Stimulated activated CD8-positive, alpha-beta memory T cell treated with anti-CD3 and anti-CD28 coated beads, Interleukin-4, amount 100 ng/mL, for 1 hour (primary cell): ENCODE data around the gene KIZ.

Experiments used
- DNase-seq, 2 donors: peaks; one replicate each; pipeline ENCODE4 v3.0.0-alpha.2; 2020; ENCODE audit warnings: low read depth in 2 of 2, low spot score in 1 of 2

KIZ gene

GRCh38 chr20:21105429-21106170 is 20.3 kb upstream of the KIZ start:
- DNase-seq, result no peak

DNA sequence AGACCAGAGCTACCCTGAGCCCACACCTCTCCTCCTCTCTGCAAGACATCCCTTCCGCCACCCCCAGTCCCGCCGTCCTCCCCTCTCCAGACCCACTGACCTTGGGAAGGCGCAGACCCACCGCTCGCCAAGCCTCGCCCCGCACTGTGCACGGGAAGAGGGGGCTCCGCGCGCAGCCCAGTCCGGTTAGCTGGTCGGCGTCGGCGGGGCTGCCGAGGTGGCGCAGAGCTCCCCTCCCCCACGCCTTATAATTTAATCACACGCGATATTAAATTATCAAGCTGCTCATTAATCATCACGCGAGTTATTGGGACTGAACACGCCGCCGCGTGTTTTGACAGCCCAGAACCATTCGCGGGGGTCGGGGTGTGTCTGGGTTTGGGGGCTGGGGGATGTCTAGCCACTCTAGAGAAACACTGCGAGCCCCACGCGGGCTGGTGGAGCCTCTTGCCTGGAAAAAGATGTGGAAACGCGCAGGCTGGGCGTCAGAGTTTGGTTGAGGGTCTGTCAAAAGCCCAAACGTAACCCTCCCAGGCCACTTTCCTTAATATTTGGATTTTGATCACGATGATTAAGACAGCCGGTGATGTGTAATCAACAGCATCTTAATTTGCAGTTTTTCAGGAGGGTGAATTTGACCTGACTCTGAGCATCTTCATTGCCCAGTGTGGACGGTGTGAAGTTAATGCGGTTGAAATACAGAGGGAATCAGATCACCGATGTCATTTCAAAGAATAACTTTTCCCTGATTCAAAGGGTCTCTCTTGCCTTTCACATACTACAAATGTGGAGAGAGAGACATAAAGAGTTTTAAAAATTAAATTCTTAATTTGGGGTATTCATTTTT is 19.5 kb upstream of the KIZ start, which contains the start of gene LINC00237:
LINC00237 (minus strand) TSS at position 188 of the 847 bp plus-strand sequence.
- DNase-seq, result no peak

DNA sequence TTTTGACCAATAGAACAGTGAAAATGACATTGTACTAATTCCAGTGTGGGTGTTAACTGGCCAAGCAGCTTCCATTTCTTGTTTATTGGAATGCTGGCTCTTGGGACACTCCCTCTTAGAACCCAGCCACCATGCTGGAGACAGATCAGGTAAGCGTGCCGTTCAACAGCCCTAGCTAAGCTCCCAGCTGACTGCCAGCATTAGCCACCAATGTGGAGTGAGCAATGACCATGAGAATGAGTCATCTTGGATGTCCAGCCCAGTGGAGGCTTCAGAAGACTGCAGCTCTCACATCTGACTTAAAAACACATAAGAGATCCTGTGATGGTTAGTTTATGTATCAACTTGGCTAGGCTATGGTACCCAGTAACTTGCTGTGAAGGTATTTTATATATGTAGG is 16.7 kb upstream of the KIZ start:
- DNase-seq, result no peak

DNA sequence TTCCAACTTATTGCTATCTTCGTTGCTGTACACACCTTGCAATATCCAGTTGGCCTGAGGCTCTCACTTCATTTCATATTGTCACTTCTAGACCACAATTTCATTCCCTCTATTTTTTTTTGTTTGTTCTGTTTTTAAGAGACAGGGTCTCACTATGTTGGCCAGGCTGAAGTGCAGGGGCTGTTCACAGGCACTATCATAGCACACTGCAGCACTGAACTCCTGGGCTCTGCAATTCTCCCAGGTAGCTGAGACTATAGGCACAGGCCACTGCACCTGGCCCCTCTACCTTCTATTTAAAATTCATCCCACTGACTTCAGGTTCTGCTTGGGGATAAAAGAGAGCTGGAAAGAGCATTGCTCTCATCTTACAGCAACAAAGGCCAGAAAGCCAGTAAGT is 15.1 kb upstream of the KIZ start:
- no peak for DNase-seq

GRCh38 chr20:21111416-21111815 is 14.5 kb upstream of the KIZ start:
- DNase-seq, result no peak

DNA sequence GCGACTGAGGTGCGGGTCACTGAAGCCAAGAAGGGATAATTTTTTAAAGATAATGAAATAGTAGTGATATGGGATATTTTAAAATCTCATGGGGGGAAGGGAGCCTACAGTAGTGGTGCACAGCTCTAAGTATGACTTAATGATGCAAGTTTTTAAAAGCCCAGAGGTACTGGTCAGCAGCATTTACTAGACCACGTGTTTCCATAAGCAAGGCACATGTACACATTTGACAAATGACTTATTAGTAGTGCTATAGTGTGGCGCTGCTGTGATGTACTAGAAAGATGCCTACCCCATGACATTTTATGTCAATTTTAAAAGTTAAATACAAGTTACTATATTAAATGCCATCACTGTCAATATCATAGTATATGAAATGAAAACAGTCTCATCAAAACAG is 12.2 kb upstream of the KIZ start:
- no peak for DNase-seq

- DNase-seq, result no peak
Measured at GRCh38 chr20:21114584-21114983, 11.3 kb upstream of the KIZ start.

DNA sequence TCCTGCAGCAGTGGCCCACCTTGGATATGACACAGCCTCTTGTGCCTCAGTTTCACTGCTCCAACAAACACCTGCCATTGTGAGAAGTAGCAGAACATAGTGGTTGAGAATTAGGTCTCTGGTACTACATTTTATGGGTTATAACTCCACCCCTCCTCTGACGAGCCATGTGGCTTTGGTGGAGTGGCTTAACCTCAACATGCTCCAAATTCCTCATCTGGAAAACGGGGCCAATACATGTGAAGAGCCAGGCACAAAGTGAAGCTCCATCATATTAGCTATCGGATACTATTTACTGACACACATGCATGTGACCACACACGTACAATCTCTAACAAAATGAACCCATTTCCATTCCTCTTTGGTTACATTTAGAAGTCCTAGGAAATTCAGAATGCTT is 8.4 kb upstream of the KIZ start:
- DNase-seq, result no peak

GRCh38 chr20:21118138-21118537 is 7.7 kb upstream of the KIZ start:
- no peak for DNase-seq

DNA sequence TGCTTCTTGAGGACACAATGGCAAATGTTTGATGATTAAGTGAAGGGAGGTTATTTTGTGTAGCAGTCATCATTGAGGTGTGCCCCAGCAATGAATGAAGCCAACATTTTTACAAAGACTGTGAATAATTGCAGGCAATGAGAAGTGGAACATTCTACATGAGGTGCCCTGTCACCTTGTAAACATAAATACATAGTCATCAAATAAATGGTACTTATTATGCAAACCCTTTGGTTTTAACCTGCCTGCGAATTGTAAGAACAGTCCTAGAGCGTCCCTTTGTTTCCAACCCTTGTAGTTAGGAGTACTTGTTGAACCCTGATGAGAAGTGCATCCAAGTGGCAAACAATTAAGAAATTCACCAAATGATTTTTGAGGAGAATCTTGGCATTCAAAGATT is 7.1 kb upstream of the KIZ start:
- no peak for DNase-seq

GRCh38 chr20:21124190-21124589 is 1.7 kb upstream of the KIZ start:
- no peak for DNase-seq

- no peak for DNase-seq
Measured at GRCh38 chr20:21125072-21125848, 622 bp upstream of the KIZ start.

GRCh38 chr20:21126581-21126870 is 644 bp downstream of the KIZ start:
- DNase-seq, result no peak

DNA sequence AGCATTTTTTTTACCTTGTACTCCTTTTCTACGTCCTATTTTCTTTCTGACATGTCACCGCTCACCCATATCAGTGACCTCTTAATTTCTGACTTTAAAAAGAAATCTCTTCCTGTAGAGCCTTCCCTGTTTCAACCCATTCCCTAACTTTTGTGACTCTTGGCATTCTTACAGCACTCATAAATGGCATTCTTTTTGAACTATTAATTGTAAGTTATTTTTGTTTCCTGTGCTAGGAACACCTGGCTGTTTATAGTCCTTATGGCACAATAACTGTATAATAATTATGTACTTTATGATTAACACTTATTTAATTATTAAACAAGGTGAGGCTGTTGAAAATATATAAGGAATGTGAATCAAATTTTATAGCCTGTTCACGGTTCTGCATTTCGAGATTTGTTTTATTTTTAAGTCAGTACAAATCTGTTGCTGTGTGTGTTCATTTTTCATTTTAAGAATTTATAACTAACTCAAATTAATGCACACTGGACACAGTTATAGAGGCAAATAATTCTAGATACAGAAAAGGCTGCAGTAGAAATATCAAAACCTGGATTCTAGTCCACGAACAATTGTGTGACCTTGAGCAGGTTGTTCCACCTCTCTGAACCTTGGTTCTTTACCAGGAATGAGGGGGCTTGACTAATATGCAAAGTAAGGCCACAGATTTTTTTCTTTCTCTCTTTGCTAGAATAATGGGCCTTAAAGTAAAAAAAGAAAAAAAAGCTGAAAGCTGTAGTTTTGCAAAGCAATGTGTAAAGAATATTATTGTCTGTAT is 1.5 kb downstream of the KIZ start:
- no peak for DNase-seq

- DNase-seq, result no peak
Measured at GRCh38 chr20:21129861-21130260, 4.0 kb downstream of the KIZ start.

DNA sequence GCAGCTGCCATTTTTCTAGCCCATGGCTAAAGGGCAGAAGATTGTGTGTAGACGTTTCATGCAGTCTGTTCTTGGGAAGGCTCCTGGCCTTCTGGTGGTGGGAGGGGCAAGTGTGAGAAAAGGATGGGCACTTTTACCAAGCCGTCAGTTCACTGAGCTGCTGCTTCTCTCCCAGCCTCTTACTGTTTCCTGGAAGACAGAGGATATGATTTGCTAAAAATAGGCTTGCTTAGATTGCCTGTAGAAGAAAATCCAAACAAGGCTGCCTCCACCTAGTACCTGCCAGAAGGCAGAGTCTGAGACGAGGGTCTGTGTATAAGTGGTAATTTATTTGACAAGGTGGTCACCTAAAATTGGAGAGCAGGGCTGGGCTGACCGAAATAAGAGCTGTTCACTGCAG is 7.5 kb downstream of the KIZ start:
- DNase-seq, result no peak

- no peak for DNase-seq
Measured at GRCh38 chr20:21133917-21134622, 8.2 kb downstream of the KIZ start.

GRCh38 chr20:21134883-21135493 is 9.1 kb downstream of the KIZ start:
- no peak for DNase-seq

DNA sequence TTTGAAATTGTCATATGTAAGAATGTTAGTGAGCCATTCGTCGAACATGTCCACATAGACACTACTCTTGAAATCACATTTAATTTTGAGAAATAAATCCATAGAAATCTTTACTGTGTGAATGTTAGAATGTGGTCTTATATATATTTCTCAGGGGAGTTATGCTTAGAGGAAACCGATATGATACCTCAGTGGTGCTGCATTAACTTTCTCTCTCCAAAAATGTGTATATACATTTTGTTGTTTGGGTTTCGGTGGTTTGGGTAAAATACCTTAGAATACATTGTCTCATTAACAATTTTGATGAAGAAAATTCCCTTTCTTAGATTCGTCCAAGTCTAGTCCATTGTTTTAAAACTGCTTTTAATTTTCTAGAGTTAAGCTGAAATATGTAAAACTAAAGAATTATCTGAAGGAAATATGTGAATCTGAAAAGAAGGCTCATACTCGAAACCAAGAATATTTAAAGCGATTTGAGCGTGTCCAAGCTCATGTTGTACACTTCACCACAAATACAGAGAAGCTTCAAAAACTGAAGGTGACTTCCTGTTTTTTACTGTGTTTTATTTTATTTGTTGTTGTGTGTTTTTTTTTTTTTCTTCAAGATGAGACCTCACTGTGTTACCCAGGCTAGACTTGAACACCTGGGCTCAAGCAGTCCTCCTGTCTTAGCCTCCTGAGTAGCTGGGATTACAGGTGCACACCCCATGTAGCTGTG is 10.3 kb downstream of the KIZ start:
- no peak for DNase-seq
